Prostate gland (tissue), 2 donors: Measurements from ENCODE around the gene CLIC5. TPM values are rescaled to one million over a fixed set of nuclear protein-coding genes. Genes with fewer than 3 reads are reported as not detected.

Experiments used
- DNase-seq: peaks from one replicate; pipeline ENCODE4 v3.0.0-alpha.2; 2019; ENCODE audit warnings: low spot score
- H3K27ac ChIP-seq, 2 donors: fragments of 200-600 bp; sonication (generic); 2 replicates each; pipeline ENCODE4 v1.5.1; 2017 to 2019
- H3K27me3 ChIP-seq: fragments of 200-600 bp; sonication (generic); replicated peaks from 2 replicates; pipeline ENCODE4 v1.5.1; 2019; ENCODE audit not compliant: insufficient read depth
- H3K36me3 ChIP-seq, 2 donors: fragments of 200-600 bp; sonication (generic); 1 replicate in 1 of 2; 2 replicates in 1 of 2; pipeline versions ENCODE4 v1.5.1 to v1.8.1; 2017 to 2019
- H3K4me1 ChIP-seq: fragments of 200-600 bp; sonication (generic); replicated peaks from 2 replicates; pipeline ENCODE4 v1.5.1; 2019
- H3K4me3 ChIP-seq, 2 donors: fragments of 200-600 bp; sonication (generic); 2 replicates each; pipeline ENCODE4 v1.5.1; 2017 to 2019
- H3K9me3 ChIP-seq: fragments of 200-600 bp; sonication (generic); 2 replicates; pipeline ENCODE4 v1.5.1; 2017
- CTCF ChIP-seq, 4 experiments: fragments of 200-600 bp in 2 of 4; fragments of 450-650 bp in 2 of 4; sonication (generic) in 2 of 4; IDR thresholded peaks; 1 replicate in 3 of 4; 2 replicates in 1 of 4; pipeline ENCODE4 v1.5.1; 2016 to 2019; ENCODE audit warnings: antibody characterized with exemption in 4 of 4, mild to moderate bottlenecking in 2 of 4, moderate library complexity in 2 of 4
- POLR2A ChIP-seq: fragments of 450-650 bp; IDR thresholded peaks from one replicate; pipeline ENCODE4 v1.6.1; 2016; ENCODE audit warnings: antibody characterized with exemption, mild to moderate bottlenecking
- POLR2AphosphoS5 ChIP-seq: sonication (generic); formaldehyde crosslinking; IDR thresholded peaks from one replicate; pipeline ENCODE4 v1.6.1; 2017; ENCODE audit warnings: antibody characterized with exemption
- WGBS: methylation state at CpG from one replicate; pipeline ENCODE4 v1.1.5; 2018; 5-methylcytosine and 5-hydroxymethylcytosine counted together
- intact Hi-C: fragments of 100-400 bp; cut with DNase I; formaldehyde crosslinking; loops from one replicate; pipeline ENCODE4 v1.14.2; 2022
- total RNA-seq, 2 donors: library from RNA; depleted of rRNA; stranded (reverse); fragments of >200 nt; gene quantifications; one replicate each; pipeline ENCODE4 v1.1.0, GENCODE V29; 2016

CLIC5 gene
- total RNA-seq, 2 donors from 2014 or later, result 3.2 to 4.5 TPM

DNA sequence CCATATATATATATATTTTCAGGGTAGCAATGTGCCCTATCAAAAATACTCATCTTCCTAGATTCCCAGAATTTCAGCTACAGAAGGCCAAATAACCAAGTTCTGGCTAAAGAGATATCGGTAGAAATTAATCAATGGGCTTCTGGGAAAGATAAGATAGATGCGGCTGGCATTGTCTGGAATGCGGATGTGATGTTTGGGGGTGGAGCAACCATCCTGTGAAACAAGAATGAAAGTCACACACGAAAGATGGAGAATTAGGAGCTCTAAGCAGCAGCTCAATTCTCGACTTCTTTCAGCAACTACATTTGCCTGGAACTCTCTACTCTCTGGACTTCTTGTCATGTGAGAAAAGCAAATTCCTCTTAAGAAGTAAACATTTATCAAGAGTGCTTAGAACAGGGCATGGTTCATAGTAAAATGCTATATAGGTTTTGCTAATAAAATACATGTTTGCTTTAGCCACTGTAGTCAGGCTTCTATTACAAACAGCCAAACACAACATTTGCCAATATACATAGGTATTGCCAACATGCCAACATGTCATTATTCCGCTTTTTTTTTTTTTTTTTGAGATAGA, 90.8 kb downstream of the CLIC5 start:
- no peak for DNase-seq
- no peak overlapping the region for H3K27ac ChIP-seq
- TF ChIP-seq CTCF (IDR thresholded peaks at IDR 0.05) (no peak), POLR2AphosphoS5 (peak; percentile 74), POLR2A (no peak)
- intact Hi-C loops, result loop anchor here (5.0 kb wide), 3 partner anchors 487 to 1448 kb away; no protein-coding TSS in a partner anchor
- no peaks in the 10 kb centered on the region for H3K36me3 ChIP-seq
- no peaks in the 10 kb centered on the region for H3K4me1 ChIP-seq
- H3K9me3 ChIP-seq, result no peaks in the 10 kb centered on the region
- WGBS, result 62% methylated on average over 6 of the region's 6 CpGs
- H3K27me3 ChIP-seq, result no peaks in the 10 kb centered on the region
- H3K4me3 ChIP-seq, result no peak overlapping the region

DNA sequence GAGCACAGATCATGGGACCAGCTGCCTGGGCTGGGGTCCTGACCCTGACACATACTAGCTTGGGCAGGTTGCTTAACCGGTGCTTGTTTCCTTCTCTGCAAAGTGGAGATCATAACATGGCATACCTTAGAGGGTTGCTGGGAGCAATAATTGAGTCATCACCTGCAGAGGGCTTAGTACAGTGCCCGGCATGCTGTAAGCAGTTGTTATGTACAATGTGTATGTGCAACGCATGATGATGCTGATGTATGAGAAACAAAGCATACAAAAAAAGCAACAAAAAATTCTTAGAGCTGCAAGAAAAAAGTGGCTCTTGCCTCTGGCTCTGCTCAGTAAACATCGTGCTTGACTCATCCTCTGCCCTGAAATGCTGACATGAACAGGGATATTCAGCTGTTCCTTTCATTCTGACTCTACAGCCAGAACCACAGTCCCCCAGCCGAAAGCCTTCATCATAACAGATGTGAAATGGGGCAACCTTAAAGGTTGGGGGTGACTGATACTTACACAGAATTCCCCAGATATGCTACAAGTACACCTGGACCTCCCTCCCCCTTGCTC, 91.7 kb downstream of the CLIC5 start:
- WGBS, result 65% methylated on average over 5 of the region's 5 CpGs
- H3K36me3 ChIP-seq, result no peaks in the 10 kb centered on the region
- no peak for TF ChIP-seq POLR2AphosphoS5
- TF ChIP-seq POLR2A, result no peak
- TF ChIP-seq CTCF (IDR thresholded peaks at IDR 0.05), result no peak
- intact Hi-C loops, result loop anchor here (5.0 kb wide), 2 partner anchors 1267 to 1447 kb away; no protein-coding TSS in a partner anchor
- H3K4me1 ChIP-seq, result no peaks in the 10 kb centered on the region
- DNase-seq, result no peak
- no peak overlapping the region for H3K27ac ChIP-seq
- H3K27me3 ChIP-seq, result no peaks in the 10 kb centered on the region
- no peak overlapping the region for H3K4me3 ChIP-seq
- no peaks in the 10 kb centered on the region for H3K9me3 ChIP-seq

DNA sequence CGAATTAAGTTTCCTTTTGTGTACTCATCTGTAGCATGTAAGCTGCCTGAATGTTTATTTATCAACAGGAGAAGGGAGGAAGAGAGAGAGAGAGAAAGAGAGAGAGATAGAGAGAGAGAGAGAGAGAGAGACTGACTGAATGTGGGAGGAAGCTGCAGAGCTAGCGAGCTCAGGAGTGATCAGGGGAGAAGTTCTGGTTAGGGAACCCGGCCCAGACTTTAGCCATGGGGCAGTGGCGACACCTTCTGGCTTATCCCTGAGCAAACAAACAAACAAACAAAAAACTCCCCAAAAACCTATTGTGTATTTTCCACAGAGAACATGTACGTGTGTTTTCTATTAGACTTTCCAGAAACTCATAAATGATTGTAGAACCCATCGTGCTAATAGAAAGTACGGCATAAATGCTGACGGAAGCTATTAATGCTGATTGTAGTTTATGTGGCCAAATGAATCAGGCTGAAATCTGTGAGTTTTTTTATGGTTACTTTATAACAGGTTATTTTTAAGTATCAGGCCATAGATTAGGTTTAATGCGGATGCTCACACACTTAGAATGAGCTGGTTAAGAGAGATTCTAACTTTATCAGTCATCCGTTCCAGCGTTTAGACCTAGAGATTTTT, 92.8 kb downstream of the CLIC5 start:
- Histone ChIP-seq H3K27ac (no peak overlapping the region), H3K9me3 (no peaks in the 10 kb centered on the region), H3K27me3 (no peaks in the 10 kb centered on the region), H3K4me3 (no peak overlapping the region), H3K4me1 (no peaks in the 10 kb centered on the region), H3K36me3 (no peaks in the 10 kb centered on the region)
- TF ChIP-seq POLR2A (no peak), CTCF (IDR thresholded peaks at IDR 0.05) (peak; percentile 39 to 80 (median 70)), POLR2AphosphoS5 (peak; percentile 23)
- 27% methylated on average over 11 of the region's 11 CpGs for WGBS
- DNase-seq, result peak; percentile 58
- intact Hi-C loops, result loop anchor here (5.0 kb wide), 2 partner anchors 1266 to 1446 kb away; no protein-coding TSS in a partner anchor

DNA sequence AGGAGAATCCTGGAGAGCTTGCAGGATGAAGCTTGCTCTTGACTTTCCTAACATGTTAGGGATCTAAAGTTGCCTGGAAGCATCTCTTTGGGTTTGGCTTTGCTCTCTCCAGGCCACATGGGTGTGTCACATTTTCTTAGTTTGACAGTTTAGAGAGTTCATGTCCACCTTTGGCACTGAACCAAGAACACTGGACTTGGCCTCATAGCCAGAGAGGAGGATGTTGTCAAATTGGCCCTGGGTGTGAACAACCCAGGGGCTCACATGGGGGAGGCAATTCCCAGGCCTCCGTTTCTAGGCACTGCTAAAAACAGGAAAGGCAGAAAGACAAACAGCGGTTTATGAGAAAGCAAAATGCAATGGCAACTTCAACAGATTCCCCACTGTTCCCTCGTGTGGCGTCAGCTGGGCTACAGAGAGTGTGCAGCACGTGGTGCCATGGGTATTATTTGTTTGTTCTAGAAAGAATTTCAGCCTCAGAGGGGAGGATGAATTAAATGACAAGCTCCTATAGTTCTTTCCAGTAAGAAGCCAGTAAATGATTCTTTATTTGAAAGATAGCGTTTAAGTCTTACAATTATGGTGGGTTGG, 93.9 kb downstream of the CLIC5 start:
- TF ChIP-seq CTCF (IDR thresholded peaks at IDR 0.05), result no peak
- TF ChIP-seq POLR2A, result no peak
- no peak for TF ChIP-seq POLR2AphosphoS5
- intact Hi-C loops, result loop anchor here (5.0 kb wide), 2 partner anchors 1264 to 1444 kb away; no protein-coding TSS in a partner anchor
- Histone ChIP-seq H3K4me1 (no peaks in the 10 kb centered on the region), H3K27me3 (no peaks in the 10 kb centered on the region), H3K9me3 (no peaks in the 10 kb centered on the region), H3K4me3 (no peak overlapping the region), H3K36me3 (no peaks in the 10 kb centered on the region), H3K27ac (no peak overlapping the region)
- DNase-seq, result no peak
- 68% methylated on average over 6 of the region's 6 CpGs for WGBS
